Measurements from ENCODE around the gene APH1A. TPM values are rescaled to one million over a fixed set of nuclear protein-coding genes. Genes with fewer than 3 reads are reported as not detected.
"Not testable (repeated sequence)": the region's sequence is repeated elsewhere in the genome, so short reads cannot be mapped to it uniquely, and the experiment has no call there.

Gene APH1A
- total RNA-seq, 1 donor from 2014 or later, result 77.3 TPM

DNA sequence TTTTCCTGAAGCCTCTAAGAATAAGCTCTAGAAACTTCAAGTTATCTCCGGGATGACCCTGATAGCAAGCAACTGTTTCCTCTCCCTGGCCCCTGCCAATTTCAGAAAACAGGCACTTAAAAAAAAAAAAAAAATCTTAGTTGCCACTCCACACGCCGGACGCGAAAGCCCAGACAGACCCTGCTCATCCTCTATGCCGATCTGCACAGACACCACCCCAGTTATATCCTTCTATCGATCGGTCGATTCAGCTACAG lies 34.6 kb downstream of the APH1A start:
- DNase-seq (ENCODE audit: low read depth), result no peak

GRCh38 chr1:150233359-150234308 lies 35.2 kb downstream of the APH1A start:
- peak; percentile 4 for DNase-seq (ENCODE audit: low read depth)

GRCh38 chr1:150232921-150233320 lies 35.9 kb downstream of the APH1A start:
- DNase-seq (ENCODE audit: low read depth), result not testable (repeated sequence)

DNA sequence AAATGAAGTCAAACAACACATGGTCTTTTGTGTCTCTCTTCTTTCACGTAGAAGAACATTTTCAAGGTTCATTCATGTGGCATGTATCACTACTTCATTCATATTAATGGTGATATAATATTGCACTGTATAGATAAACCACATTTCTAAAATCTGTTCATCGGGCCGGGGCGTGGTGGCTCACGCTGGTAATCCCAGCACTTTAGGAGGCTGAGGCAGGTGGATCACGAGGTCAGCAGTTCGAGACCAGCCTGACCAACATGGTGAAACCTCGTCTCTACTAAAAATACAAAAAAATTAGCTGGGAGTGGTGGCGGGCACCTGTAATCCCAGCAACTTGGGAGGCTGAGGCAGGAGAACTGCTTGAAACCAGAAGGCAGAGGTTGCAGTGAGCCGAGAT lies 40.6 kb downstream of the APH1A start:
- not testable (repeated sequence) for DNase-seq (ENCODE audit: low read depth)

DNA sequence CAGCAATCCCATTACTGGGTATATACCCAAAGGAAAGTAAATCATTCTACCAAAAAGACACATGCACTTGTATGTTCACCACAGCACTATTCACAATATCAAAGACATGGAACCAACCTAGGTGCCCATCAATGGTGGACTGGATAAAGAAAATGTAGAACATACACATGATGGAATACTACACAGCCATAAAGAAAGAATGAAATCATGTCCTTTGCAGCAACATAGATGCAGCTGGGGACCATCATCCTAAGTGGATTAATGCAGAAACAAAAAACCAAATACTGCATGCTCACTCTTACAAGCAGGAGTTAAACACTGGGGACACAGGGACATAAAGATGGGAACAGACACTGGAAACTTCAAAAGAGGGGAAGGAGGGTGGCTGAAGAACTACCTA lies 41.6 kb downstream of the APH1A start:
- DNase-seq (ENCODE audit: low read depth), result no peak

GRCh38 chr1:150226486-150226885 lies 42.3 kb downstream of the APH1A start:
- no peak for DNase-seq (ENCODE audit: low read depth)

DNA sequence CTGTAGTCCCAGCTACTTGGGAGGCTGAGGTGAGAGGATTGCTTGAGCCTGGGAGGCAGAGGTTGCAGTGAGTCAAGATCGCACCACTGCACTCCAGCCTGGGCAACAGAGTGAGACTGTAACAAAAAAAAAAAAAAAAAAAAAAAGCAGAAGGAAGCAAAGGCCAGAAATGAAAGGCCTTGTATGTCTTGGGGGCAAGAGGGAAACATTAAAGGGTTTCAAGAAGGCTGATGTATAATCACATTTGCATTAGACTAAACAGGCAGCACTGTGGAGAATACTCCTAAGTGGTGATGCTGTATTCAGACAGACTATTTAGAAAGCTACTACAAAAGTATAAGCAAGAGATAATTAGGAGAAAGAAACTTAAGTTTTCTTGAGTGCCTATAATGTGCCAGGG lies 43.3 kb downstream of the APH1A start:
- DNase-seq (ENCODE audit: low read depth), result no peak

DNA sequence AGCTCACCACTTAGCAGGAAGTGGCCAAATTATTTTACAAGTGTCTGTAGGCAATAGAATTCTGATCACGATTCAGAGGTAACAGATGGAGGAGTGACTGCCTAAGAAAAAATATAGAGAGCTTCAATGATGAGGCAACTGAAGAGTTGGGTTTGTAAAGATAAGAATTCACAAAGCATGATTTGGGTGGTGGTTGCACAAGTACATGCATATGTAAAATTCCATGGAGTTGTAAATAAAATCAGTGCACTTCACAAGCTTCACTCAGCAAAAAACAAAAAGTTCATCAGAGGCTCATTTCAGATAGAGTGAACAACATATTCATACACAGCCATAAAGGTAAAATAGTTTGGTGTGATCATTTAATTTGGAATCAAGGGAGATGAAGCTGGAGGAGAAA lies 43.8 kb downstream of the APH1A start:
- DNase-seq (ENCODE audit: low read depth), result no peak

- DNase-seq (ENCODE audit: low read depth), result peak; percentile 38
Observed at GRCh38 chr1:150221552-150221951, 47.3 kb downstream of the APH1A start.

DNA sequence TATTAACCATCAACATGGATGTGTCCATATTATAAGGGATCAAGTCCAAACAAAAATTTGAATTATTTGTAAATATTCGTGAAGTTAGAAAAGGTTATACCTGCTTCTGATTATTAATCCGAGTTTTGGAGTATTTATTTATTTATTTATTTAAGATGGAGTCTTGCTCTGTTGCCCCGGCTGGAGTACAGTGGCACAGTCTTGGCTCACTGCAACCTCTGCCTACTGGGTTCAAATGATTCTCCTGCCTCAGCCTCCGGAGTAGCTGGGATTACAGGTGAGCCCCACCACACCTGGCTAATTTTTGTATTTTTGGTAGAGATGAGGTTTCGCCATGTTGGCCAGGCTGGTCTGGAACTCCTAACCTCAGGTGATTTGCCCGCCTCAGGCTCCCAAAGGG lies 53.0 kb downstream of the APH1A start:
- not testable (repeated sequence) for DNase-seq (ENCODE audit: low read depth)

Other genes with a start within 250 kb of the APH1A start
- 49.4 and 64.1 TPM in 2 replicates for gene VPS45, start 201.2 kb downstream of the APH1A start, total RNA-seq
- 71.9 and 105 TPM in 2 replicates for gene PLEKHO1, start 119.1 kb downstream of the APH1A start, total RNA-seq
- gene ANP32E, start 32.9 kb downstream of the APH1A start, total RNA-seq, result 14.9 and 17.9 TPM in 2 replicates
- not detected in 2 replicates for gene CA14, start 11.2 kb downstream of the APH1A start, total RNA-seq
- 3.2 and 3.7 TPM in 2 replicates for gene C1orf54, start 3.8 kb upstream of the APH1A start, total RNA-seq
- gene CIART, start 13.5 kb upstream of the APH1A start, total RNA-seq, result 2.0 and 2.5 TPM in 2 replicates
- gene MRPS21, start 24.8 kb upstream of the APH1A start, total RNA-seq, result 50.8 and 56.9 TPM in 2 replicates
- gene PRPF3, start 52.5 kb upstream of the APH1A start, total RNA-seq, result 24.1 and 30.9 TPM in 2 replicates
- 12.8 and 13.5 TPM in 2 replicates for gene RPRD2, start 95.1 kb upstream of the APH1A start, total RNA-seq
- 17.7 and 19.2 TPM in 2 replicates for gene TARS2, start 218.4 kb upstream of the APH1A start, total RNA-seq
- 33.6 and 35.0 TPM in 2 replicates for gene ECM1, start 239.1 kb upstream of the APH1A start, total RNA-seq
- gene FALEC, start 246.7 kb upstream of the APH1A start, total RNA-seq, result not detected in 2 replicates

Data from myocyte (in vitro differentiated cells).